ENCODE measurements around the gene PODXL.
"Not testable (repeated sequence)": the region's sequence is repeated elsewhere in the genome, so short reads cannot be mapped to it uniquely, and the experiment has no call there.

Gene PODXL

DNA sequence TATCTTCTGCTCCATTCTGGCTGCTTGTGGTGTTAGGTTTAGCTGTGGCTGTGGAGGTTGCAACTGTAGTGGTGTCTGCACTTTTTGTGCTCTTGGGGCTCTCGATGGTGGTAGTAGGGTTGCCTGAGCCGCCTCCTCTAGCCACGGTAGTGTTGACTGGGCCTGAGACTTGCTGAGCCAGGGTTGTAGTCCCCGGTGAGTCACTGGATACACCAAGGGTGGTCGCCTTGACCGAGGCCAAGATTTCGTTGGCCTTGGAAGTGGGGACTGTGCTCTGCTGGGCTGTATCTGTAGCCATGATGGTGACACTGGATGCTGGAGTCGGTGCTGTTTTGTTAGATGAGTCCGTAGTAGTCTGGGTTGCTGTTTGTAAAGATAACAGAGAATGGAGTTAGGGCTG is 45.4 kb downstream of the PODXL start:
- DNase-seq (ENCODE audit: low spot score): no peak

DNA sequence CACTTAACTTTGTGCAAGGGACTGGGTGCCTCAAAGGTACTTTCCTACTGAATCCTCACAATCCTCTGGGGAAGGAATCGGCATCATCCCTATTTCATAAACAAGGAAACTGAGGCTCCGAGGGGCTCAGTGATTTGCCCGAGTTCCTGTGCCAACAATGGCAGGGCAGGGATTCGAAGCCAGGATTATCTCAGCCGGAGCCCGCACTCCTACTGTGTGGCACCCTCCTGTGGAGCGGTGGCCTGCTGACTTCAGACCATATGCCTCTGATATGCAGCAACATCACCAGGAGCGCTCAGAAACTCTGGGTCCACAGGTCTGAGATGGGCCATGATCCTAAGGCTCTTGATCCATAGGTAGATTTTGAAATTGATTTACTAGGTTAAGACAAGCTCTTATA is 46.6 kb downstream of the PODXL start:
- DNase-seq (ENCODE audit: low spot score): no peak

DNA sequence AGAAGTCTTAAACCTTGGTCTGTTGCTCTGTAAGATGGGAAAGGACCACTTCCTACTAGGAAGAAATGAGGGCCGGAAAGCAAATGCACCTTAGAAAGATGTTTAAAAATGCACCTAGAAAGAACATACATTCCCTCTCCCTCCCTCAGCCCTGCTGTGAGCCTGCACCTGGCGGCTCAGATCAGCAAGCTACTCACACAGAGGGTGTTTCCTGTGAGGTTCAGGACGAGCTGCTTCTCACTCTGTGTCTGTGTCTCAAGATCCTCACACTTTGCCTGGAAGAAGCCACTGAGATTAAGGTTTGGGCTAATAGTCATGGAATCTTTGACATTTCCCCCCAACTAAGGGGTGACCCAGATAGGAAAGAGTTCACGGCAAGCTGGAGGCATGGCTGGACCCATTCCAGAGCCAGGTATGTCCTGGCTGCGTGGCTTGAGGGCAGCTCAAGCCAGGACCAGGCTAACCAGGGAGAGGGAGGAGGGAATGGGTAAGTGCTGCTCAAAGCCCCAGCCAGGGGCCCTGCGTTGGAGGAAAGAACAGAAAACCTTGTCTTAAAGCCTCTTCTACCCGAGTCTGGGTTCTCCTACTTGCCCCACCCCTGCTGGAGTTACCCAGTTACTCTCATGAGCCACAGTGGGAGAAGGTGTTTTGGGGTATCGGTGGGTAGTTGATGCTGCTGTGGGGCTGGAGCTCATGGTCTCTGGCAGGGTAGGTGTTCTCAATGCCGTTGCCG is 47.5 kb downstream of the PODXL start:
- DNase-seq (ENCODE audit: low spot score): no peak

DNA sequence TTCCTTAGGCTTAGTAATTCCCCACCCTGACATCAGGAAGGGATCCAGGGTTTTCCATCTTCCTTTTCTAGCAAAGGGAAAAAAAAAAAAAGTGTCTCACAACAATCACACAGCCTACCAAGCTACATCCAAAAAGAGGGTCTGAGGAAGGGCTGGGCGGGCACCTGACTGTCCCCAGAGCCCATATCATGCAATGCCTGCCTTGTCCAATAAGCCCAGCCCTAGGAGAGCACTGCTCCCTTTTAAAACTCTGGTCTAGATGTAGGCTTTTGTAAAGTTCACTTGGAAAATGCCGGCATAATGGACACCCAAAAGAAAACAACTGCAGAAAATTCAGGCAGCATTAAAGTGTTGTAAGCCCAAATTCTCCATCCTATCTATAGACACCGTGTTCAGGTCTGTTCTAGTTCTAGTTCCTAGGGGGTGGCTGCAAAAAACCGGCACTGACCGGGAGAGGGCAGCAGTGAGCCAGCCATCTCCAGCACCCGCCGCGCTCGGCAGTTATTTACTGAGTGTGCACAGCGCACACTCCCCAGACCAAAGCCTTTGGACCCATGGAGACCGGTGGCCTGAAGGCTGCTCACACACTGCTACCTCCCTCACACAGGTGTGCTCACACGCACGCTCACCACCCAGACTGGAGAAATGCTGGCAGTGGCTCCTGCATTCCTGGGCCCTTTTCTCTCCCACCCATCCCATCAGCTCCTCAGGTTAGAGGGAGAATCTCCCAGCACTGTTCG is 48.7 kb downstream of the PODXL start:
- DNase-seq (ENCODE audit: low spot score): peak; percentile 82

DNA sequence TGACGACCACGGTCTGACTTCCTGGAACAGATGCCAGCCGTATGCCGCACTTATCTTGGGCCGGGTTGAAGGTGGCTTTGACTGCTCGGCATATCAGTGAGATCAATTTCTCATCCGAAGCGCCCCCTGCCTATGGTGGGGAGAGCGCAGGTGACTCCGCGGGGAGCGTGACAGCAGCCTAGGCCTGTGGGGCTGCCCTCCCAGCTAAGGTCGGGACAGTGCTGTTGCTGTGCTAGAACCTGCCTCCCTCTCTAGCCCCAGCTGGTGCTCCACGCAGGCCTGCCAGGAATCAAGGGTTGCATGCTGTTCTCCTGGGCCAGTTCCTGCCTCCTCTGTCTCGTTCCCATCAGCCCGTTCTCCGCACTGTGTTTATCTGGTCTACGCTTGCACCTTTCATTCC is 49.8 kb downstream of the PODXL start:
- DNase-seq (ENCODE audit: low spot score): no peak

DNA sequence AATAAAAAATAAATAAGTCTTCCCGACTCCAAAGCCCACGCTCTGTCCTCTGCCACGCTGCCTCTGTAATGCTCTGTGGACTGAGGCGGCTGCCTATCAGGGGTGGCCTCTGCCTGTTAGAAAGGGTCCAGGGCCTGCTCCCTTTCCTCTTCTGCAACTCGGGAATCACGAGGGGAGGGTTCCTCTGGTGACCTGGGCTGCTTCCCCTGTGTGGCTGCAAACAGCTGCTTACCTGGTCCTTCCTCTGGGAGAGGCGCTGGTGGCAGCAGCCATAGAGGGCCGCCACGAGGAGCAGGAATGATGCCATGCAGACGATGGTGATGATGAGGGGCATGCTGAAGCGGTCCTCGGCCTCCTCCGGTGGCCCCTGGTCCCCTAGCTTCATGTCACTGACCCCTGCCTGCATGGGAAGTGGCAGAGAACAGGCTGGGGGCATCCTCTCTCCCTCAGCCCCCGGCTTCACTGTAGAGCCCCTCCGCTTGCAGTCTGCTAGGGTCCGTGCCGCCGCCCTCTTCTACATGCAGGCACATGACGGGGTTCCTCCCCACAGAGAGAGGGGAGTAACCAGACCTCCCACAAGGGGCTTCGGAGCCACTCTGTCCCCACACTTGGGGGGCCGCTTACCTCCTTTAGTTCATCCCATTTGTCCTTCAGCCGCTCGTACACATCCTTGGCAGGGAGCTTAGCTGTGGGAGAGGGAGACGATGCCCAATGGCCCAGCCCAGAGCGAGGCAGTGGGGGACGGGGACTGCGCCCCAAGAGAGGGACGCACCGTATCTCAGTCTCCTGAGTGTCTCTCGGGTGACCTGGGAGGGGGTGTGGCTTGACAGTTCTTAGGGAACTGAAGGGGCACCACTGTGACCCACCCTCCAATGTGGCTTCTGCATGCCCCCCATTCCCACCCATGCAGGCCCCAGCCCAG is 50.5 kb downstream of the PODXL start:
- no peak for DNase-seq (ENCODE audit: low spot score)

DNA sequence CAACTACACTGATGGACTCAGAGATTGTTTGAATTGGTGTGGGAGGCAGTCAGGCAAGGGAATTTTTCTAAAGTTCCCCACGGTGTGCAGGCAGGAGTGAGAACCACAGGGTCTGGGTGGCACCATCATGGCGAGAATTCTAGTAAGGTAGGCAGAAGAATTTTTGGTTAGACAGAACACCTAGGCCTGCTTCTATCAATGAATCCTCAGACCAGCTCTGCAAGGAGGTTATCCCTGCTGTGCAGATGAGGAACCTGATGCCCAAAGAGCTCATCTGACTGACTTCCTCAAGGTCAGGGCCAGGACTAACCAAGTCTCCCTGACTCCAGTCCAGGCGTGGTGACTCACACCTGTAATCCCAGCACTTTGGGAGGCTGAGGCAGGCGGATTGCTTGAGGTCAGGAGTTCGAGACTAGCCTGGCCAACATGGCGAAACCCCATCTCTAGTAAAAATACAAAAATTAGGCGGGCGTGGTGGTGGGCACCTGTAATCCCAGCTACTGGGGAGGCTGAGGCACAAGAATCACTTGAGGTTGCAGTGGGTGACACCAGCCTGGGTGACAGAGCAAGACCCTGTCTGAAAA is 51.3 kb downstream of the PODXL start:
- DNase-seq (ENCODE audit: low spot score): not testable (repeated sequence)

DNA sequence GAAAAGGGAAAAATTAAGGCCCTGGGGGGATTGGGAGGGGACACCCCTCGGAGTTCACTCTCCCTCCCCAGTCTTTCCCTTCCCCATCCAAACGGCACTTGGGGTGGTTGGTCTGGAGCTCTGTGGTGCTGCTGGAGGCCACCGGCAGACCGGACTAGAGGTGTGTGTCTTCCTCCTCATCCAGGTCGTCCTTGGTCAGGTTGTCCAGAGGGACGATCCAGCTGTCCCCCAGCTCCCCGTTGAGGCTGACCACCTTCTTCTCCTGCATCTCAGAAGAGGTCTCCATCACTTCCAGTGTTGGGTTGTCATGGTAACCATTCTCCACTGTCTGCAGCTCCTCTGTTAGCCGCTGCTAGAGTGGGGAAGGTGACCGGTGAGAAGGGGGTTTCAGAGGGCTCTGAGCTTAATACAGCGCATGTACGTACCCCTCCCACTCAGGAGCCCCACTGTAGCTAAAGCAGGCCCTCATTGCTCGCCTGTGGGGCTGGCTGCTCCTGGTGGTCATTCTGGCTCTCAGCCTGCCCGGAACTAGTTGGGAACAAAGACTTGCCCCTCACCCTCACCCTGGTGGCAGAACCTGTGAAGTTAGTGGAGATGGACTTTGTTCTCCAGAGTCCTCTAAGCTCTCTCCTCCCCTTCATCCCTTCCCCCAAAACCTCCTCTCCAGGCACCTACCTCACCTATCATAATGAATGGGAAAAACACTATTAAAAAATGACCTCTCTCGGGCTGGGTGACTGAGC is 52.1 kb downstream of the PODXL start:
- DNase-seq (ENCODE audit: low spot score): no peak

DNA sequence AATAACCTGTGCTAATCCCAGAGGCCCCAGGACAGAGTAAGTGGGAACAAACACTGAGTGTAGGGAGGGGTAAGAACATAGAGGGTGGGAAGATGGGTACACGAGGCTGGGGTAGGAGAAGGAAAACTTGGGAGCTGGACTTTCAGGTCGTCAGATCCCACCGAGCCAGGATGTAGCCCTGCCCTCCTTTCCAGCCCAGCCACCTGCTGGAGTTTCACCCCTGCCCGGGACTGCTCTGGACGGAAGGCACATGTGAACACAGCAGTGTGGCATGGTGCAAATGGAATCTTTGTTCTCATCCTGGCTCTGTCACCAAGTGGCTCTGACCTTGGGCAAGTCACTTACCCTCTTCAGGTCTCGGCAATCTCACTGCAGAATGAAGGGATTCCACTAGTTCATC is 52.8 kb downstream of the PODXL start:
- DNase-seq (ENCODE audit: low spot score): no peak

DNA sequence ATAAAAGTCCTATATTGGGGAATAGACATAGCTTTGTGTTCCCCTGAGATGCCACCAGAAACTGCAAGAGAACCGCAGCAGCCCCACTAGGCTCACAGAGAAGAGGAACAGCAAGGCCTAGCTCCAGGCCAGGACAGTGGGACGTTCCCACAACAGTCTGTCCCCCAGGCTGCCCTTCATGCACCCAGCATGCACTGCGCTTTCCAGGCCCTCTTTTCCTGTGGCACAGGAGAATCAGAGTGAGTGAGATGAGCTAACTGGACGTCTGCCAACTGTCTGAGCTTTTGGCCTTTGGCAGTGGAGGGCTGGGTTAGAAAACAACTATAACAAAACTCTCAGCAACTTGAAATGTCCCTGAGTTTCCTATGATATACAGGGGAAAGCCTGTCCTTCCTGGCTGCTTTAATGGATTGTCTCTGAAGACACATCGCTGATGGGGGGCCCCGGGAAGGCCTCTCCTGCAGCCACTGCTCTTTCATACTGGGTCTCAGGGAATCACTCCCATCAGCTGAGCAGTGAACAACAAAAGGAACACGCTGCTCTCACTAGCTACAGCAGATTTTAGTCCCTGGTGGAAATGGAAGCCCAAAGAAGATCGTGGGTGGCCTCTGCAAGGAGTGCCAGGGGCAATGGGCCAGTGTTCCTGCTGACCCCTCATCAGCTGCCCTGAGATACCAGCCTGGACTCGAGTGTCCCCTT is 53.5 kb downstream of the PODXL start:
- DNase-seq (ENCODE audit: low spot score): peak; percentile 30

DNA sequence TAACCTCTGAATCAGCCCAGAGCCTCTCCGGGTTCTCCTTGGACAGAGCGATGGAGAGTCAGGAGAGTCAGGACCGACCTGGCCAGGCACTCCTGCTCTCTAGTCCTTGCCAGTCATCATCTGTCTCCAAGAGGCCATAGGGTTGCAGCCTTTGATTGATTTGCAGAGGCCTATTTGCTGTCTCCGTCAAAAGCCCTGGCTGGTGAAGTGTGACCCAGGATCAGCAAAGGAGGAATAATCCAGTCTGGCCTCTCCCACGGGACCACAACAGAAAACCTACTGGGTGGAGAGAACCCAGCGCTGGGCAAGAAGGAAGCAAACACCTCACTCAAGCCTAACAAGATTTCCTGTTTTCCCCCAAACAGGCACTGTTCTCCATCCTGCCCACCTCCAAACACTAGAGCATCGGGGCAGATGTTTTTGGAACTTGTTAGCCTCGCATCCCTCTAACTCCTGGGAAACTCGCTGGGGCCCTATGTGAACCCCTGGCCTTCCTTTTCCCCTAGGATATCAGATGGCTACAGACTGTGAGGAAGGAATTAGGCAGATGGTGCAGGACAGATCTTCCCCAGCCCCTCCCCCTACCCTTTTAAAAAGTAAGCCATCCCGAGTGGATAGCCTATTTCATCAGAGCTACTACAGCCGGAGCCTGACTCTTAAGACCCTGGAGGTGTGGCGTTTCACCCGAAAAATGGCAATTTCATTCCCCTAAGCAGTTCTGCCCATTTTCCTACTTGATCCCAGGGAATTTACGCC is 54.3 kb downstream of the PODXL start:
- no peak for DNase-seq (ENCODE audit: low spot score)

DNA sequence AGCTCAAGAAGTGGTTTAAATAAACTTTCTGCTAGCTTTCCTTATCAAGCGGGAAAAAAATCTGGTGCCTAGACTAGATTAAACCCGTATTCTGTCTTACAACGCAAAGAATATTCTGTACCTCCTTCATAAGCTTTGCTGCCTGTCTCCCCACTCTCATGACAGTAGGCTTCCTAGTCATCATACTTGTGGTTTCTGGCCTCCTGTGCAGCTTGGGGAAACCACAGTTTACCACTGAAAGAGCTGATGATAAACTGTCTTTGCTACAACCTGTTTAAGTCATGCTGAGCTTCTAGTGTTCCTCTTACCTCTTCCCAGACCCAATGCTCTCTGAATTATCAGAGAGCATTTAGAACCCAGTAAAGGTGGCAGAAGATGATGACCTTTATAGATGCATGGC is 55.0 kb downstream of the PODXL start:
- DNase-seq (ENCODE audit: low spot score): peak; percentile 42

DNA sequence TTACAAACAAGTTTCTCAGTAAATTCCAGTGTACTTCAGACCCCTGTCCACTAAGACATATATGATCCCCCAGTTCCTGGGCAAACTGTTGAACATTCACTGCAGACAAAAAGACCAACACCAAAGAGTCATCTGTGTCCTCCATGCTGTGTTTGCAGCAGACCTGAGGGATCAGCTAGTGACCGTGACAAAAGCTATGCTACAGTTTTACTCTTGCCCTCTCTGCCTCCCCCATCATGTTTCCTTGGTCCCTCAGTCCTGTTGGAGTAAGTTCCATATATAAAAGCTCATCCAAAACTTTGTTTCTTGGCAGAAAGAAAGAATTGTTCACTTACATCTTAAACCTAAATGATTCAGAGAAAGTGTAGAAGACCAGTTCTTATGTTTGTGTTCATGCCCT is 56.1 kb downstream of the PODXL start:
- DNase-seq (ENCODE audit: low spot score): no peak

DNA sequence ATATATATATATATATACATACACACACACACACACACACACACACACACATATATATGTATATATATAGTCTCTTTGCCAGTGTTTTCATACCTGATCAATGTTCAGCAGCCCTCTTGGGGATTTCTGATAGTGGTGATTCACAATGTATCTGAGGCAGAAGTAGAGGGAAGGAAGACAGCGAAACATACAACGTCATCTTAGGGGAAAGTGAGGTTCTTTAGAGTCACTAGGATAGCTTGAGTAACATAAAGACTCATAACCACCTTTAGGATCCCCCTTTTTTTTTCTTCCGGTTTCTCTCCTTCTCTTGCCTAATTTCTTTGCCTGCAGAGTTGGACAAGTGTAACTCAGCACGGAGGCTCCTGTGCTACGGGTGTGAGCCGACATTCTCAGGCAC is 56.6 kb downstream of the PODXL start:
- no peak for DNase-seq (ENCODE audit: low spot score)

DNA sequence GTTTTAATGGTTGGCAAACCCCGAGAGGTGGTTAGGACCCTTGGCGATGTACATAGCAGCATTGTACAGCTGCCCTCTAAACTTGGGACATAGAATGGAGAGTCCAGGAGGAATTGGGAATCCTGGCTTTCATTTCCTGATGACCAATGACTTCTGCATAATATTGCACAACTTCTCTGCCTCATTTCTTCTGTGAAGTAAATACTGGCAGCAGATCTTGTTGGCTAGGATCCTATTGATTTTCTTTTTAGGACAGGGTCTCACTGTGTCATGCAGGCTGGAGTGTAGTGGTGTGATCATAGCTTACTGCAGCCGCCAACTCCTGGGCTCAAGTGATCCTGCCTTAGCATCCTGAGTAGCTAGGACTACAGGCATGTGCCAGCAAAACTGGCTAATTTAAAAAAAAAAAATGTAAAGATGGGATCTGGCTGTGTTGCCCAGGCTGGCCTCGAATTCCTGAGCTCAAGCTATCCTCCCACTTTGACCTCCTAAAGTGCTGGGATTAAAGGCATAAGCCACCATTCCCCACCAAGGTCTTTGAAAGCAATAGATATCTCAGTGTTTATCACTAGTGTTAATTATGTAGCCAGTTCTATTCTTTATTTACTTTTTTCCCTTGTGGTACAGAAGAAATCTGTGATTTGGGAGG is 58.1 kb downstream of the PODXL start:
- peak; percentile 52 for DNase-seq (ENCODE audit: low spot score)

DNA sequence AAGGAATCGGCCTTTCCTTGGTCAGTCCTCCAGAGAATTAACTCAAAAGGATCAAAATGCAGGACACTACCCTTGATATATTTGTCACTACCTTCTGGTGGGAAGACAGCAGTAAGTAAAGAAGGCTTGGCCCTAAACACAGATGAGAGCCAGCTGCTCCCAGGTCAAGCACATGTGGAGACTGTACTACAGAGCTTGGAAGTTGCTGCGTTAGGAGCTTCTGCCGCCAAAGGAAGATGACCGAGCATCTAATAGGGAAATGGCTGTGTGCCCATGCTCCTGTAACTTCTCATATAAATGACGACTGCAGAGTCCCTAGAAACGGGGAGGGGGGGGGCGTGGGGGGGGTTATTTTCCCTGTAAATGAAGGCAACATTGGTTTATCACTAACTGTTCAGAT is 59.0 kb downstream of the PODXL start:
- DNase-seq (ENCODE audit: low spot score): no peak

DNA sequence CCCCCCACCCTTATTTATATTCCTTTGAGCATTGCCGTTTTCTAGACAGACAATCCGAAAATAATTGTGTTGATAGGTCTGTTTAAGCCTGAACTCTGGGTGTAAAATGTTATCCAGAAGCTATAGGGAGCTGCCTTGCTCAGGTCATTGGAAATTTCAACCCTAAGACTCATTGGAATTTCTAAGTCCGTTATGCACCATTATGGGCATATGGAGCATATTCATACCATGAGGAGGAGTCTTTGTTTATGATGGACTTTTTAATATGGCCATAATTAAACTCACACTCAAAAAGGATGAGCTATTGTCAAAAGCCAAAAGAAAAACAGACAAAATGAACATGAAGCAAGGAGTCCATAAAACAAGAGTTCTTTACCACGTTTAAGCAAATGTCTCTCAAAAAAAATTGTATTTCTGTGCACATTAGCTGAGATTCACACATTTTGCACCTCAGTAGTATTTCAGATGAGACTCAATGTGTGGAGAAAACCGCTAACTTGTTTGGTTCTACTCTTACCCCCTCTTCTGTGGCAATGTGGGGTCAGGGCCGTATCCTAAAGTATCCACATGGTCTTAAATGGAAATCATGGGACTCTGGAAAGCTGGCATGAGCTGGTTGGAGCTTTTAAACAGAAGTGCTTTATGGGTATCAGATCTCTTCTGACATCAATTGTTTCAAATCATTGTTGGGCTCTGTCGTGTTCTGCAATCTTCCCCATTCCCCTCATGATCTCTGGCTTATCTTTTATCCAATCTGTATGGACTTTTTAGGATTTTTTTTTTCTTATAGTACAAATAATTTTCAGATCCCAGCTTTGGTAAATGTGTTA is 60.5 kb downstream of the PODXL start:
- no peak for DNase-seq (ENCODE audit: low spot score)

DNA sequence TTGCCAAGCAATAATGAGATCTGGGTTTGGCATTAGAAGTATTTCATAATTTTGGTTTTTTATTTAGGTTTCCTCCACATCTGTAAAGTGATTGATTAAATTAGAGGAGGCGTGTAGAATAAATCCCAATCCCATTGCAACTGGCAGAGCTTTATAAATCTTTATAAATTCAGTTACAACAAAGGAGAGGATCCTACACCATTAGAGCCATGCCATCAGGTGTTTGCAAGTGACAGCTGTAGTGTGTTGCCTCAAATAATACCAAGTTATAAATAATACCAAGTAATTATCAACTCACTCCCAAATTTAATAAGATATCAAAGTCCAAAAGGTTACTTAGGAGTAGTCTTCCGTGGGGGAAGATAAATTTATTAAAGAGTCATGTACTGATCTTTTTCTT is 62.2 kb downstream of the PODXL start:
- no peak for DNase-seq (ENCODE audit: low spot score)

DNA sequence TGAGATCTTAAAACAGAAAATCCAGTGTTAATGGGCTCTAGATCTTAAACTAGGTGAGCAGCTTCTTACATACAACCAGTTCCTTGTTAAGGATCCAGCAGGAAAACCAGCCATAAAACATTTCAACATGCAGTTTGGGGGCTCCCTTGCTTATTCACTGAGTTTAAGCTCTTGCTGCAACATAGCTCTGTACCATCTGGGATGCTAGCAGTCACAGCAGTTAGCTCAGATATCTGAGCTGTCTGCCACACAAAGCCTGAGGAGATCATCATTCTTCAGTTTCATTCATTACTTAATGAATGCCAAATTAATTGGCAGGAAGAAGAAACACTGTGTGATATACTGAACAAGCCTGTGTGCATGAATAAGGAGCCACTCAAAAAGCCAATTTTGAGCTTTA is 62.8 kb downstream of the PODXL start:
- no peak for DNase-seq (ENCODE audit: low spot score)

Measured in AG20443 (cell line).